GM12874 (cell line): ENCODE data around the gene SAP25.

Experiments used
- TF ChIP-seq, protein P1 (sequence below): IDR thresholded peaks from 2 replicates; pipeline ENCODE4 v1.5.1; 2011; ENCODE audit warnings: low read depth, mild to moderate bottlenecking, control low read depth, low read length, moderate library complexity; ENCODE audit not compliant: insufficient read depth

SAP25 gene

DNA sequence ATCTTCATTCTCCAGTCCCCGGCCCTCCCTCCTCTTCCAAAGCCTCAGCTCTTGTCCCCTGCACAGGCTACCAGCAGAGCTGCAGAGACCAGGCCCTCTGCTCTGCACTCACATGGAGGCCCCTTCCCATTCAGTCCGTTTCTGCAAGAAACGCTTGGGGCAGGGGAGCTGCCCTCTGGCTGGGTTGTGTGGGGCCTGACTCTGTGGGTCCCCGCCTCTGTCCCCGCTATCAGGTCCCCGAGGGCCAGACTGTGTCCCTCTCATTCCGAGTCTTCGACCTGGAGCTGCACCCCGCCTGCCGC is 30.0 kb upstream of the SAP25 start:
- TF ChIP-seq, protein P1, sequence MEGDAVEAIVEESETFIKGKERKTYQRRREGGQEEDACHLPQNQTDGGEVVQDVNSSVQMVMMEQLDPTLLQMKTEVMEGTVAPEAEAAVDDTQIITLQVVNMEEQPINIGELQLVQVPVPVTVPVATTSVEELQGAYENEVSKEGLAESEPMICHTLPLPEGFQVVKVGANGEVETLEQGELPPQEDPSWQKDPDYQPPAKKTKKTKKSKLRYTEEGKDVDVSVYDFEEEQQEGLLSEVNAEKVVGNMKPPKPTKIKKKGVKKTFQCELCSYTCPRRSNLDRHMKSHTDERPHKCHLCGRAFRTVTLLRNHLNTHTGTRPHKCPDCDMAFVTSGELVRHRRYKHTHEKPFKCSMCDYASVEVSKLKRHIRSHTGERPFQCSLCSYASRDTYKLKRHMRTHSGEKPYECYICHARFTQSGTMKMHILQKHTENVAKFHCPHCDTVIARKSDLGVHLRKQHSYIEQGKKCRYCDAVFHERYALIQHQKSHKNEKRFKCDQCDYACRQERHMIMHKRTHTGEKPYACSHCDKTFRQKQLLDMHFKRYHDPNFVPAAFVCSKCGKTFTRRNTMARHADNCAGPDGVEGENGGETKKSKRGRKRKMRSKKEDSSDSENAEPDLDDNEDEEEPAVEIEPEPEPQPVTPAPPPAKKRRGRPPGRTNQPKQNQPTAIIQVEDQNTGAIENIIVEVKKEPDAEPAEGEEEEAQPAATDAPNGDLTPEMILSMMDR: no peak

DNA sequence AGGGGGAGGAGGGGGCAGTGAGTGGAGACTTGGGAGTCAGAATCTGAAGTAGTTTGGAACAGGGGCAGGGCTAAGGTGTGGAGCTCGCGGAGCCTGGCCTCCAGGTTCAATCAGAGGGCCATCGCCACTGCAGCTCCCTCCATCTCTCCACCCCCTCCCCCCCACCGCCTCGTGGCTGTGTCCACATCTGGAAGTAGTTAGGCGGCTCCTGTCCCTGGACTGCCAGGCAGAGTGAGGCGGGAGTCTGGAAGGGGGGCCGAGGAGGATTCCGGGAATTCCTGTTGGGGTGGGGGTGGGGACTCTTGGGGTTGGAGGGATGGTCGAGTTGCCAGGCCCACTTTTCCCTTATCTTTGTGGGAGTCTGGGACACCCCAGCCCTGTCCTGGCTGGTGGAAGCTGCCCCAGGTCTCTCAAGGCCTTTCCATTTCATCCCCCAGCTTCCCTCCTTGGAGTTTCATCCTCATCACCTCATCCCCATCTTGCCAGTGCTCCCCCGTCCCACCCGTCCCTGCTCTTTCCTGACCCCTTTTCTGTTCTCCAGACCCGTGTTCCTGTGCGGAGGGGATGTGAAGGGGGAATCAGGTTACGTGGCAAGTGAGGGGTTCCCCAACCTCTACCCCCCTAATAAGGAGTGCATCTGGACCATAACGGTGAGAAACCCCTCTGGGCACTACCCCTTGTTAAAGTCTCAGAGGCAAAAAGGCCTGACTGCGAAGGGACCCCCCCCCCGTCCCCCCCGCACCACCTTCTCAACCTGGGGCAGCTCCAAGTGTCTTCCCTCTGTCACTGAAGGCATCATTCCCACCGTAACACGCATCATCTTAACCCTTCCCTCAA is 29.4 kb upstream of the SAP25 start:
- TF ChIP-seq, protein P1: no peak

DNA sequence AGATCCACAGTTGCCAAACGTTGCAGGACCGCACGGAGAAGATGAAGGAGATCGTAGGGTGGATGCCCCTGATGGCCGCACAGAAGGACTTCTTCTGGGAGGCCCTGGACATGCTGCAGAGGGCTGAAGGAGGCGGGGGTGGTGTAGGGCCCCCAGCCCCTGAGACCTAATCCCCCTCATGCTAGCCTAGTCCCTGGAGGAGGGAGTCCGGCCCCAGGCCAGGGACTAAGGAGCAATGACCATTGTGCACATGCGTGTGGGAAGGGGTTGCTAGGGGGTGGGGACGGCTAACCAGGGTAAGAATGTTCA is 27.0 kb upstream of the SAP25 start:
- TF ChIP-seq, protein P1: no peak

DNA sequence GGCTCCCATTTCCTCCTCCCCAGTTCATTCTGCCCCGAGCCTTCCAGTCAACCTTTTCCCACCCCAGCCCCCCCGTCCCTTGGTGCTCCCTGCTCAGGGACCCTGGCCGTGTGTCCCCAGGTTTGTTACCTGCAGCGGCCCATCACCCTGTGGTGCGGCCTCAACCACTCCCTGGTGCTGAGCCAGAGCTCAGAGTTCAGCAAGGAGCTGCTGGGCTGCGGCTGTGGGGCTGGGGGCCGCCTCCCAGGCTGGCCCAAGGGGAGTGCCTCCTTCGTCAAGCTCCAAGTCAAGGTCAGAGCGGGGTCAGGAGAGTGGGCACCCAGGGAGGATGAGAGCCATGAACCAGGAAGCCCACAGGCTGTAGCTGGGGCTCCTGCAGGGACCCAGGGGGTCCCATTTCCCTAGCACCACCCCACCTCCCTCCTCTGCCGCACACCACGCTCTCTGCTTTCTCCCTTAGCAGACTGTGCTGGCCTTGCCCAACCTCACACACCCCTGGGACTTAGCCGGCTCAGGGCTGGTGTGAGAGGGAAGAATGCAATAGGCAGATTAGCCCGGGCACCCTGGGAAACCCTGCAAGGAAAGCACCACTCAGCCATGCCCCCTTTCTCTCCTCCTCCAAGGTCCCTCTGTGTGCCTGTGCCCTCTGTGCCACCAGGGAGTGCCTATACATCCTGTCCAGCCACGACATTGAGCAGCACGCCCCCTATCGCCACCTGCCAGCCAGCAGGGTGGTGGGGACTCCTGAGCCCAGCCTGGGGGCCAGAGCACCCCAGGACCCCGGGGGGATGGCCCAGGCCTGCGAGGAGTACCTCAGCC is 26.4 kb upstream of the SAP25 start:
- TF ChIP-seq, protein P1: peak; percentile 16; the same call in 1 of the 2 replicates

DNA sequence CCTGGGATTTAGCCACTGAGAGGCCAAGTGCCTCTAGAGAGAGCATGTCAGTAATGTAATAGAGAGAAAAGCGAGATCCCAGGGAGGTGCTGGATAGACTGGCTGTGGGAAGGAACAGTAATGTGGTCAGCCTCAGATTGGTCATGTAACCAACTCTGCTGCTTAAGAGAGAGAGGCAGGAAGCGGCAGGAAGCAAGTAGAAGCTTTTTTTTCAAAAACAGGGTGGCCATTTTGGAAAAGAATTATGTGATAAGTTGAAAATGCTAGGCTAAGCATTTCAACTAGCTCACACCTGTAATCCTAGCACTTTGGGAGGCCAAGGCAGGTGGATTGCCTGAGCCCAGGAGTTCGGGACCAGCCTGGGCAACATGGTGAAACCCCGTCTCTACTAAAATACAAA is 24.7 kb upstream of the SAP25 start:
- TF ChIP-seq, protein P1: no peak

DNA sequence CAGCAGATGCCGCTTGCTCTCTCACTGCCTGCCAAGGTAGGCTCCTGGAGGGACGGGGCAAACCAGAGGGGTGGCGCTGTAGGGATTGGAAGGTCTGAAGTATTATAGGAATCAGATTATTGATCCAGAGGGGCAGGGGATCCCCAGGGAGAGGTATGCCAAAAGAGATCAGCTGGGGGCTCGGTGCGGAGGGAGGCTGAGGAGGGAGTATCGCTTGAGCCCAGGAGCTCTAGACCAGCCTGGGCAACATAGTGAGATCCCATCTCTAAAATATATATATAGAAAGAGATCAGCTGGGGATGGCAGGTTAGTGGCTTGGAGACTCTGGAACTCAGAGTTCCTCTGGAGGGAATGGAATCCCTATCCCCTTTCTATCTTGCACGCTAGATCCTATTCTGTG is 21.5 kb upstream of the SAP25 start:
- TF ChIP-seq, protein P1: no peak

DNA sequence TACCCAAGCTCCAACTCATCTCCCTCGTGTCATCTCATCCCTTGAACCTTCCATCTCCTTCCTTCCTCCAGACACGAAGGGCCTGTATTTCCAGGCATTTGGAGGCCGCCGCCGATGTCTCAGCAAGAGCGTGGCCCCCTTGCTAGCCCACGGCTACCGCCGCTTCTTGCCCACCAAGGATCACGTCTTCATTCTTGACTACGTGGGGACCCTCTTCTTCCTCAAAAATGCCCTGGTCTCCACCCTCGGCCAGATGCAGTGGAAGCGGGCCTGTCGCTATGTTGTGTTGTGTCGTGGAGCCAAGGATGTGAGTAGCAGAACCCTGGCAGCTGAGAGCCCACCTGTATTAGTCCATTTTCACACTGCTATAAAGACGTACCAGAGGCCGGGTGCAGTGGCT is 17.9 kb upstream of the SAP25 start:
- TF ChIP-seq, protein P1: no peak
